ENCODE measurements around the gene SULF2.

SULF2 gene

GRCh38 chr20:47748069-47748468, 37.2 kb downstream of the SULF2 start:
- no peak for DNase-seq (ENCODE audit: extremely low spot score)
- TF ChIP-seq CTCF (IDR thresholded peaks at IDR 0.05; ENCODE audit: control extremely low read depth, extremely low read depth, low read depth, missing control alignments): no peak
- CTCF ChIA-PET: no interaction called here
- POLR2A ChIA-PET: no interaction called here

GRCh38 chr20:47747669-47748031, 37.6 kb downstream of the SULF2 start:
- TF ChIP-seq CTCF (IDR thresholded peaks at IDR 0.05; ENCODE audit: control extremely low read depth, extremely low read depth, low read depth, missing control alignments): no peak
- DNase-seq (ENCODE audit: extremely low spot score): no peak
- POLR2A ChIA-PET: no interaction called here

GRCh38 chr20:47744803-47745202, 40.5 kb downstream of the SULF2 start:
- CTCF ChIA-PET: interaction anchor here (1.5 to 1.7 kb wide), 2 partner anchors 19 to 875 kb away, joined by 3 to 8 read pairs; no protein-coding TSS in a partner anchor
- no peak for TF ChIP-seq CTCF (IDR thresholded peaks at IDR 0.05; ENCODE audit: control extremely low read depth, extremely low read depth, low read depth, missing control alignments)
- no peak for DNase-seq (ENCODE audit: extremely low spot score)
- POLR2A ChIA-PET: no interaction called here

More at GRCh38 chr20:47747669-47748031, 37.6 kb downstream of the SULF2 start:
- CTCF ChIA-PET: no interaction called here

- POLR2A ChIA-PET: no interaction called here
These were observed 41.6 kb downstream of the SULF2 start for GRCh38 chr20:47743671-47744070.

GRCh38 chr20:47741669-47742608, 43.3 kb downstream of the SULF2 start:
- TF ChIP-seq CTCF (IDR thresholded peaks at IDR 0.05; ENCODE audit: control extremely low read depth, extremely low read depth, low read depth, missing control alignments): no peak
- ChIA-PET POLR2A (no interaction called here), CTCF (no interaction called here)
- no peak for DNase-seq (ENCODE audit: extremely low spot score)

More at GRCh38 chr20:47743671-47744070, 41.6 kb downstream of the SULF2 start:
- TF ChIP-seq CTCF (IDR thresholded peaks at IDR 0.05; ENCODE audit: control extremely low read depth, extremely low read depth, low read depth, missing control alignments): no peak
- DNase-seq (ENCODE audit: extremely low spot score): no peak
- CTCF ChIA-PET: interaction anchor here (1.5 to 1.6 kb wide), 2 partner anchors 18 to 877 kb away, joined by 3 read pairs; no protein-coding TSS in a partner anchor

- ChIA-PET POLR2A (no interaction called here), CTCF (no interaction called here)
- no peak for DNase-seq (ENCODE audit: extremely low spot score)
- TF ChIP-seq CTCF (IDR thresholded peaks at IDR 0.05; ENCODE audit: control extremely low read depth, extremely low read depth, low read depth, missing control alignments): no peak
These were observed 44.5 kb downstream of the SULF2 start for GRCh38 chr20:47740862-47741184.

Measured in GM10248 (cell line).